GM19043 (cell line): ENCODE data around the gene DNAJA1.
"Not testable (repeated sequence)": the region's sequence is repeated elsewhere in the genome, so short reads cannot be mapped to it uniquely, and the experiment has no call there.

Source experiments
- ATAC-seq: cut with Tn5 transposase; IDR thresholded peaks from one replicate; pipeline ENCODE4 v1.9.1; 2021; ENCODE audit warnings: low read depth; ENCODE audit not compliant: unreplicated experiment

Gene DNAJA1

DNA sequence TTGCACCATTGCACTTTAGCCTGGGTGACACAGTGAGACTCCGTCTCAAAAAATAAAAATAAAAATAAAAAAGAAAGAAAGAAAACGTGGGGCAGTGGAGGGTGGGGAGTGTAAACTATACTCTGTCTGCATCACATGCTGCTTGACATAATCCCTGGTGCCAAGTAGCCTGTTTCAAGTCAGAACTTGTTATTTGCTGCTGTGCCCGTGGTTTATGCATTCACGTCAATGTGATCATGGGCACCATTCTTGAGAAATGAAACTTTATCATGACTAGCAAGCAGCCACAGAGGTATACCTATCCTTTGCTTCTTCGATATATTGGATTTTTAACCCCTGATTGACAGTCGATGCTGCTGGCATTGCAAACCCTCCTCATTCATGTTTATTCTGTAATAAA is 55.5 kb downstream of the DNAJA1 start:
- no peak for ATAC-seq

DNA sequence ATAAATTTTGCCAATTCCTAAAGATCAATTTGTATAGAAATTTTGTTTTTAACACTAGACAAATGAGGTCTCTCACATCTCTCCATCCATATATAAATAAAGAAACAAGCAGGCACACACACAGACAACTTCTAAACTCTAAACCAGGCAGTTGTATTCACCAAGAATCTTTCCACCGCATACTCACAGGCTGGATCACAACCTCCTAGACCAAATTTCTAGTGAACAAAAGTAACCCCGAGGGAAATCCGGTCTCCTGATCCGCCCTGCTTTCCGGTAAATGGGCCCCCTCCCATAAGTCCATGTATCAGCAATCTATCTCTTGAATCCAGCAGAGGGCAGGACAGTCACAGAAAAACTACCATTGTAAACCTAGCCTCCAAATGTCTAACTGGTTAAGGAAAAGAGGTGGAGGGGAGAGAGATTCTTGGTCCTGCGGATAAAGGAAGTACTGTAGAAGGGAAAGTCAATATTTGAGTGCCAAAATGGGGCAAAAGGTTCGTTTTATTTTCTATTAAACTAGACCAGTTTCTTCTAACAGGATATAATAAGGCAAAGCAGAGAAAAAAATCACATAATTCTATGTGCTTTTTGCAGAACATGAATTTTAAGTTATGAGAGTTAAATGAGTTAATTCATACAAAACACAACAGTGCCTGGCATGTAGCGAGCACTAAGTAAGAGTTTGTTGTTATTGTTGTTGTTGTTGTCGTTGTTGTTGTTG is 56.2 kb downstream of the DNAJA1 start:
- ATAC-seq = peak; percentile 45

DNA sequence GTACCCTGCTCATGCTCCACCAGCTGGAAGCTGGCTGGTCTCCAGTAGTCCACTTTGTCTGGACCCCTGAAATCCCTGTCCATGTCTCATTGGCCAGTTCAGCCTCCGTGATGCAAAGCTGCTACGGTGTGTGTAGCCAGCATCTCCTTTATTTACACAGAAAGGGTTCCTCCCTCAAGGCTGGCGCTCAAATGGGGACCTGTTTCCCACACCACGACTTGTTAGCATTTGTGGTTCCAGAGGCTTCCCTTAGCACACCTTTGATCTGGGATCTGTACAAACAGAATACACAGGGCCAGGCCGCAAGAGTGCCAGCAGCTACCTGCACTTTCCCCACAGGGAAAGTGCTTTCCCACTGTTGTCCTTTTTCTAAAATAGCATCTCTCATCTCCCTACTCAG is 57.1 kb downstream of the DNAJA1 start:
- no peak for ATAC-seq

DNA sequence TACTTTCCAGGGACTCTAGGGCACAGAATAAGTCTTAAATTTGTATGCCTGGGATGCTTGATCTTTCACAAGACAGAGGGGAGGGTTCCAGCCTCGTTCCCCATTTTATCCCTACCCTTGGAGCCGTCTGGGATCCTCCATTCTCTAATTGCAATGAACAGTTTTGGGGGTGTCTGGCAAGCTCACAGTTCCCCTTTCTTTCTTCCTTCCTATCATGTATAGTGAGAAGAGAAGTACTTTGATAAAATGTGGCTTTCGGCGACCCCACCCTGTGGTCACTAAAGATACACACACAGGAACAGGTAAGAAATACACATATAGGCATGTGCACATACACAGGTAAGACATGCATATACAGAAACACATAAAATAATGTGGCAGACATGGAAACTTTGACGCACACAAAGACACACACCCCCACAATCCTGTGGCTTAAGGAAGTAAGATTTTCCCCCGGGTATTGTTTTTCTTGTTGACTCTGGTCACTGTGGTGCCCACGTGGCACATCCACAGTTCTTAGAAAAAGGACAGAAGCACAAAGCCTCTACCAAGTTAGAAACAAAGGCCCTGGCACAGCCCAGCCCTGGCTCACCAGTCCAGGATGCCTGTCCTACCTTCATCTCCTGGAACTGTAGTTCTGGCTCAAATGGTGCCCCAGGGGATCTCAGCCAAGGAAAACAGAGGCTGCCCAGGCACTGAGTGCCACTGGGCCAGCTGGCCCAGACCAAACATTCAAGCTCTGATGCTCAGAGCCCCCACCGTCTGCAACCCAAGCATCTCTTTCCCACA is 57.7 kb downstream of the DNAJA1 start:
- no peak for ATAC-seq

DNA sequence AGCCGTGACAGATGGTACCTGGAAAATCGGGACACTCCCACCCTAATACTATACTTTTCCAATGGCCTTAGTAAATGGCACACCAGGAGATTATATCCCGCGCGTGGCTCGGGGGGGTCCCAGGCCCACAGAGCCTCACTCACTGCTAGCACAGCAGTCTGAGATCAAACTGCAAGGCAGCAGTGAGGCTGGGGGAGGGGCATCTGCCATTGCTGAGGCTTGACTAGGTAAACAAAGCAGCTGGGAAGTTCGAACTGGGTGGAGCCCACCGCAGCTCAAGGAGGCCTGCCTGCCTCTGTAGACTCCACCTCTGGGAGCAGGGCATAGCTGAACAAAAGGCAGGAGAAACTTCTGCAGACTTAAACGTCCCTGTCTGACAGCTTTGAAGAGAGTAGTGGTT is 60.6 kb downstream of the DNAJA1 start:
- not testable (repeated sequence) for ATAC-seq
